HG03064 (cell line): ENCODE data around the gene PRSS48.
"Not testable (repeated sequence)": the region's sequence is repeated elsewhere in the genome, so short reads cannot be mapped to it uniquely, and the experiment has no call there.

Experiments
- ATAC-seq: cut with Tn5 transposase; IDR thresholded peaks from one replicate; pipeline ENCODE4 v1.9.1; 2021; ENCODE audit warnings: low read depth; ENCODE audit not compliant: unreplicated experiment

PRSS48 gene

GRCh38 chr4:151276787-151277562 is at the start of gene PRSS48:
Gene PRSS48, plus strand, starts transcription at chr4:151277161. Its CDS starts 12 bp downstream, at chr4:151277173.
- no peak for ATAC-seq

GRCh38 chr4:151227172-151227571 is 49.8 kb upstream of the PRSS48 start:
- ATAC-seq: no peak

GRCh38 chr4:151227731-151228130 is 49.2 kb upstream of the PRSS48 start:
- no peak for ATAC-seq

- ATAC-seq: no peak
Measured at GRCh38 chr4:151228189-151229119, 48.5 kb upstream of the PRSS48 start.

- ATAC-seq: no peak
Measured at GRCh38 chr4:151231915-151232595, 44.9 kb upstream of the PRSS48 start.

- no peak for ATAC-seq
Measured at GRCh38 chr4:151233600-151233999, 43.4 kb upstream of the PRSS48 start.

GRCh38 chr4:151235373-151235772 is 41.6 kb upstream of the PRSS48 start:
- not testable (repeated sequence) for ATAC-seq

- no peak for ATAC-seq
Measured at GRCh38 chr4:151236036-151236435, 40.9 kb upstream of the PRSS48 start.

- ATAC-seq: no peak
Measured at GRCh38 chr4:151238477-151238876, 38.5 kb upstream of the PRSS48 start.

GRCh38 chr4:151239608-151240007 is 37.4 kb upstream of the PRSS48 start:
- no peak for ATAC-seq

- no peak for ATAC-seq
Measured at GRCh38 chr4:151242305-151242704, 34.7 kb upstream of the PRSS48 start.

GRCh38 chr4:151246742-151247141 is 30.2 kb upstream of the PRSS48 start:
- no peak for ATAC-seq

GRCh38 chr4:151247395-151247794 is 29.6 kb upstream of the PRSS48 start:
- no peak for ATAC-seq

- ATAC-seq: no peak
Measured at GRCh38 chr4:151248519-151248918, 28.4 kb upstream of the PRSS48 start.

- ATAC-seq: no peak
Measured at GRCh38 chr4:151250706-151251105, 26.3 kb upstream of the PRSS48 start.

- no peak for ATAC-seq
Measured at GRCh38 chr4:151251603-151252304, 25.2 kb upstream of the PRSS48 start.

- ATAC-seq: not testable (repeated sequence)
Measured at GRCh38 chr4:151255226-151255625, 21.7 kb upstream of the PRSS48 start.

GRCh38 chr4:151255680-151256079 is 21.3 kb upstream of the PRSS48 start:
- not testable (repeated sequence) for ATAC-seq

GRCh38 chr4:151256134-151256533 is 20.8 kb upstream of the PRSS48 start:
- ATAC-seq: no peak

- no peak for ATAC-seq
Measured at GRCh38 chr4:151257704-151258103, 19.3 kb upstream of the PRSS48 start.
